WTC11 (cell line): ENCODE data around the gene WSB2. TPM values are rescaled to one million over a fixed set of nuclear protein-coding genes. Genes with fewer than 3 reads are reported as not detected.

Source experiments
- ATAC-seq: fragments of 200-7000 bp; cut with Tn5 transposase; 2 replicates; pipeline ENCODE4 v1.10.0; 2021; ENCODE audit warnings: mild to moderate bottlenecking, moderate library complexity
- CTCF ChIA-PET: fragments of 300-600 bp; sonication (Branson Sonifier 250); formaldehyde crosslinking; loops from one replicate; lab custom pipeline; 2021; ENCODE audit warnings: antibody characterized with exemption; lab: Charles Lee
- POLR2A ChIA-PET: fragments of 350-600 bp; sonication (Branson Sonifier 250); formaldehyde crosslinking; loops from one replicate; lab custom pipeline; 2021; ENCODE audit warnings: antibody characterized with exemption; lab: Charles Lee
- DNase-seq: peaks from one replicate; pipeline ENCODE4 v3.0.0; 2021; ENCODE audit warnings: low spot score
- H3K27ac Mint-ChIP-seq: 2 replicates; pipeline ENCODE4 v1.8.0; 2021; ENCODE audit warnings: mixed read lengths
- H3K27me3 Mint-ChIP-seq: 2 replicates; pipeline ENCODE4 v1.8.0; 2021; ENCODE audit warnings: low read depth, mild to moderate bottlenecking, moderate library complexity, mixed read lengths
- H3K36me3 Mint-ChIP-seq: 2 replicates; pipeline ENCODE4 v1.8.0; 2021; ENCODE audit warnings: mixed read lengths
- H3K4me1 Mint-ChIP-seq: 2 replicates; pipeline ENCODE4 v1.8.0; 2022; ENCODE audit warnings: mixed read lengths
- H3K4me3 Mint-ChIP-seq: 2 replicates; pipeline ENCODE4 v1.8.0; 2021; ENCODE audit warnings: mild to moderate bottlenecking, moderate library complexity, mixed read lengths
- H3K9me3 Mint-ChIP-seq: 2 replicates; pipeline ENCODE4 v1.8.0; 2021; ENCODE audit warnings: mixed read lengths
- EMX1 ChIP-seq: fragments of 250-450 bp; sonication (Bioruptor Pico); IDR thresholded peaks from 2 replicates; pipeline ENCODE4 v1.8.0; 2021; ENCODE audit warnings: mild to moderate bottlenecking
- FOXK1 ChIP-seq: sonication (generic); formaldehyde crosslinking; IDR thresholded peaks from 2 replicates; pipeline ENCODE4 v1.8.0; 2022; ENCODE audit warnings: mild to moderate bottlenecking, moderate library complexity, missing genetic modification reagents
- GABPB1 ChIP-seq: sonication (generic); formaldehyde crosslinking; IDR thresholded peaks from 2 replicates; pipeline ENCODE4 v1.8.1; 2023; ENCODE audit warnings: mild to moderate bottlenecking, missing genetic modification reagents
- GTF2I ChIP-seq: fragments of 250-450 bp; sonication (Bioruptor Pico); conservative IDR thresholded peaks from 2 replicates; pipeline ENCODE4 v1.4.0; 2021; ENCODE audit warnings: mild to moderate bottlenecking
- HMGA2 ChIP-seq: fragments of 250-450 bp; sonication (Bioruptor Pico); IDR thresholded peaks from 2 replicates; pipeline ENCODE4 v1.4.0; 2021; ENCODE audit warnings: mild to moderate bottlenecking, moderate library complexity
- NR1H2 ChIP-seq: sonication (generic); formaldehyde crosslinking; IDR thresholded peaks from 2 replicates; pipeline ENCODE4 v1.9.0; 2021; ENCODE audit warnings: mild to moderate bottlenecking, moderate library complexity, missing genetic modification reagents
- NR2C2 ChIP-seq: sonication (generic); formaldehyde crosslinking; IDR thresholded peaks from 2 replicates; pipeline ENCODE4 v1.8.0; 2022; ENCODE audit warnings: mild to moderate bottlenecking, missing genetic modification reagents
- NR3C1 ChIP-seq: sonication (generic); formaldehyde crosslinking; conservative IDR thresholded peaks from 2 replicates; pipeline ENCODE4 v1.8.1; 2023; ENCODE audit warnings: low read depth, mild to moderate bottlenecking, missing genetic modification reagents
- SP1 ChIP-seq: sonication (generic); formaldehyde crosslinking; conservative IDR thresholded peaks from 2 replicates; pipeline ENCODE4 v1.8.1; 2022; ENCODE audit warnings: missing genetic modification reagents
- TCF7 ChIP-seq: sonication (generic); formaldehyde crosslinking; IDR thresholded peaks from 2 replicates; pipeline ENCODE4 v1.8.0; 2022; ENCODE audit warnings: mild to moderate bottlenecking, low read depth, missing genetic modification reagents, moderate library complexity
- TEAD4 ChIP-seq: sonication (generic); formaldehyde crosslinking; IDR thresholded peaks from 2 replicates; pipeline ENCODE4 v1.8.0; 2022; ENCODE audit warnings: mild to moderate bottlenecking, missing genetic modification reagents
- ZBTB21 ChIP-seq: sonication (generic); formaldehyde crosslinking; IDR thresholded peaks from 2 replicates; pipeline ENCODE4 v1.8.1; 2023; ENCODE audit warnings: mild to moderate bottlenecking, missing genetic modification reagents, borderline replicate concordance
- ZNF121 ChIP-seq: sonication (generic); formaldehyde crosslinking; IDR thresholded peaks from 2 replicates; pipeline ENCODE4 v1.8.0; 2023; ENCODE audit warnings: missing genetic modification reagents
- ZNF138 ChIP-seq: sonication (generic); formaldehyde crosslinking; conservative IDR thresholded peaks from 2 replicates; pipeline ENCODE4 v1.8.1; 2022; ENCODE audit warnings: mild to moderate bottlenecking, moderate library complexity, missing genetic modification reagents
- ZNF219 ChIP-seq: sonication (generic); formaldehyde crosslinking; IDR thresholded peaks from 2 replicates; pipeline ENCODE4 v1.8.0; 2023; ENCODE audit warnings: missing genetic modification reagents, mild to moderate bottlenecking, borderline replicate concordance
- ZNF317 ChIP-seq: sonication (generic); formaldehyde crosslinking; IDR thresholded peaks from 2 replicates; pipeline ENCODE4 v1.8.1; 2023; ENCODE audit warnings: low read depth, mild to moderate bottlenecking, moderate library complexity, missing genetic modification reagents, borderline replicate concordance
- ZNF396 ChIP-seq: fragments of 250-450 bp; sonication (Bioruptor Pico); IDR thresholded peaks from 2 replicates; pipeline ENCODE4 v1.8.0; 2021; ENCODE audit warnings: mild to moderate bottlenecking, moderate library complexity, borderline replicate concordance
- ZNF671 ChIP-seq: fragments of 250-450 bp; sonication (Bioruptor Pico); IDR thresholded peaks from 2 replicates; pipeline ENCODE4 v1.8.0; 2021; ENCODE audit warnings: mild to moderate bottlenecking
- total RNA-seq: library from RNA; stranded (reverse); gene quantifications from 3 replicates; pipeline ENCODE4 v1.2.3, GENCODE V29; 2021
- TF ChIP-seq, protein P1 (sequence below): sonication (generic); formaldehyde crosslinking; IDR thresholded peaks from 2 replicates; pipeline ENCODE4 v1.8.1; 2023; ENCODE audit warnings: mild to moderate bottlenecking, missing genetic modification reagents, moderate library complexity
- TF ChIP-seq, protein P2 (sequence below): sonication (generic); formaldehyde crosslinking; IDR thresholded peaks from 2 replicates; pipeline ENCODE4 v1.8.1; 2023; ENCODE audit warnings: mild to moderate bottlenecking, moderate library complexity, missing genetic modification reagents
- TF ChIP-seq, protein P3 (sequence below): sonication (generic); formaldehyde crosslinking; IDR thresholded peaks from 2 replicates; pipeline ENCODE4 v1.8.1; 2023; ENCODE audit warnings: mild to moderate bottlenecking, missing genetic modification reagents
- TF ChIP-seq, protein P4 (sequence below): sonication (generic); formaldehyde crosslinking; IDR thresholded peaks from 2 replicates; pipeline ENCODE4 v1.8.1; 2023; ENCODE audit warnings: mild to moderate bottlenecking, missing genetic modification reagents
- TF ChIP-seq, protein P5 (sequence below): sonication (generic); formaldehyde crosslinking; IDR thresholded peaks from 2 replicates; pipeline ENCODE4 v1.8.0; 2022; ENCODE audit warnings: mild to moderate bottlenecking, missing genetic modification reagents

WSB2 gene
- total RNA-seq, 1 experiment from 2014 or later: 74.2 TPM

DNA sequence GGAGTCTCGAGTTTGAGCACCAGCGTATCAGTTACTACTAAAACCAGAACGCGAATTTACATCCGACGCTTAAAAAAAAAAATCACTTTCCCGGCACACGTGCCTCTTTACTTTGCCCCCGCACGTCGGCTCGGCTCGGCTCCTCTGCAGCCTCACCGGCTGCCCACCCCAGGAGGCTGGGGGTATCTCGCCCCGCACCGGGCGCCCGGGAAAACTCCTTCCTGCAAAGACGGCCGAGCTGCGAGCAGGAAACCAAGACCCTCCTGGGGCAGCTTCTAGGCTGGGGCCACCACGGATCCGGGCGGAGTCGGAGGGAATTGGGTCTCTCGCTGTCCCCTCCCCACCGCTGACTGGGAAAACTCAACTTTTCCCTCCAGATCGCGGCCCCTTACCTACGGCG lies 42.2 kb upstream of the WSB2 start:
- H3K27me3 Mint-ChIP-seq: no peaks in the 10 kb centered on the region
- peak overlapping the region; percentile 95 for H3K4me3 Mint-ChIP-seq
- CTCF ChIA-PET: interaction anchor here (1.8 to 3.8 kb wide), 3 partner anchors 17 to 273 kb away, joined by 7 to 16 read pairs (median 11); partner anchors contain the start of gene SUDS3
- TF ChIP-seq, protein P1, sequence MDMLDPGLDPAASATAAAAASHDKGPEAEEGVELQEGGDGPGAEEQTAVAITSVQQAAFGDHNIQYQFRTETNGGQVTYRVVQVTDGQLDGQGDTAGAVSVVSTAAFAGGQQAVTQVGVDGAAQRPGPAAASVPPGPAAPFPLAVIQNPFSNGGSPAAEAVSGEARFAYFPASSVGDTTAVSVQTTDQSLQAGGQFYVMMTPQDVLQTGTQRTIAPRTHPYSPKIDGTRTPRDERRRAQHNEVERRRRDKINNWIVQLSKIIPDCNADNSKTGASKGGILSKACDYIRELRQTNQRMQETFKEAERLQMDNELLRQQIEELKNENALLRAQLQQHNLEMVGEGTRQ (CRISPR knock-in tag): 0 out of 2 replicates have a peak, but pooled peaks have one; percentile 9
- no peak for TF ChIP-seq ZNF219 (CRISPR knock-in tag)
- H3K9me3 Mint-ChIP-seq: no peaks in the 10 kb centered on the region
- H3K27ac Mint-ChIP-seq: peak overlapping the region; percentile 94
- peaks cover 43% of the 10 kb centered on the region for H3K4me1 Mint-ChIP-seq
- POLR2A ChIA-PET: interaction anchor here (1.2 to 2.2 kb wide), 5 partner anchors 13 to 41 kb away, joined by 5 to 12 read pairs (median 7); partner anchors contain the start of genes PEBP1 and WSB2
- peaks cover 12% of the 10 kb centered on the region for H3K36me3 Mint-ChIP-seq
- ATAC-seq (no peak; the same call in 1 of the 2 replicates), DNase-seq (no peak)

DNA sequence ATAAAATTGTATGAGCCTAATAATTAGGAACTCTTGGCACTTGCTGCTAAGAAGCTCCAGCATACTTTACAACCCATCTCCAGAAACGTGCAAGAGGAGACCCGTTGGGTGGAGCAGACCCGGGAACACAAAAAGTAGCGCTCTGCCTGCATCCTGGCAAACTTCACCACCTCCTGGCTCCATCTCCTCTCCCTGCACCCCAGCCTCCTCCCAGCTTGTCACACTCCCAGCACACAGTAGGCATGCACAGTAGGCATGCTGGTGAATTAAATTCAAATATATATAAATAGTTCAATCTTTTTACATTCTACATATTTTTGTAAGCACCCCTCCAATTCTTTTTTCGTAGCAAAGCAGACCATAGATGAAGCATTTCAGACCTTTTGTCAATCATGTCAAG lies 41.6 kb upstream of the WSB2 start:
- Mint-ChIP-seq H3K27ac (peak overlapping the region; percentile 94), H3K27me3 (no peaks in the 10 kb centered on the region), H3K9me3 (no peaks in the 10 kb centered on the region), H3K36me3 (peaks cover 12% of the 10 kb centered on the region), H3K4me3 (peak overlapping the region; percentile 95), H3K4me1 (peaks cover 44% of the 10 kb centered on the region)
- ATAC-seq (no peak), DNase-seq (no peak)
- no peak for TF ChIP-seq GTF2I
- TF ChIP-seq ZNF671: no peak
- TF ChIP-seq TEAD4 (CRISPR knock-in tag): no peak
- no peak for TF ChIP-seq HMGA2 (CRISPR knock-in tag)
- TF ChIP-seq TCF7 (CRISPR knock-in tag): no peak
- no peak for TF ChIP-seq ZBTB21 (CRISPR knock-in tag)
- TF ChIP-seq NR3C1 (CRISPR knock-in tag): no peak
- CTCF ChIA-PET: interaction anchor here (1.0 to 3.8 kb wide), 4 partner anchors 18 to 274 kb away, joined by 3 to 16 read pairs (median 9); partner anchors contain the start of gene SUDS3
- POLR2A ChIA-PET: interaction anchor here (1.4 to 2.2 kb wide), 4 partner anchors 13 to 41 kb away, joined by 5 to 12 read pairs (median 6); partner anchors contain the start of genes PEBP1 and WSB2

DNA sequence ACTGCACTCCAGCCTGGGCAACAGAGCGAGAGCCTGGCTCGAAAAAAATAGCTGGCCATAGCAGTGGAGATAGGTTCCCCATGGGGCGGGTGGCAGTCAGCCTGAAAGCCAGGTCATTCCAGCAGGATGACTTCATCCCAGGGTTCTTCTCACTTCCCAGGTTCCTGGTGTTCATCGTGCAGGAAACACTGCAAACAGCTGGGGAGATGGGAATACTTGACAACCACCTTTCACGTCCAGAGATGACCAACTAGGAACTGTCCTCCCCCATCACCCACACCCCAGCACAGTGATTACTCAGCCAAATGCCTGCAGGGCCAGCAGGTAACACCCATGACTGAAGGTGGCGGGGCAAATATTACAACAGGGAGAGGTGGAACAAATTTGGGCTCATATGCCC lies 41.1 kb upstream of the WSB2 start:
- Mint-ChIP-seq H3K36me3 (peaks cover 14% of the 10 kb centered on the region), H3K9me3 (no peaks in the 10 kb centered on the region), H3K4me3 (peak overlapping the region; percentile 95), H3K27ac (peak overlapping the region; percentile 73), H3K4me1 (peaks cover 42% of the 10 kb centered on the region), H3K27me3 (no peaks in the 10 kb centered on the region)
- ATAC-seq (no peak), DNase-seq (no peak)
- peak; percentile 78; the same call in 1 of the 2 replicates for TF ChIP-seq ZNF121
- no peak for TF ChIP-seq ZNF396 (CRISPR knock-in tag)
- TF ChIP-seq ZNF317 (CRISPR knock-in tag): no peak
- TF ChIP-seq, protein P2, sequence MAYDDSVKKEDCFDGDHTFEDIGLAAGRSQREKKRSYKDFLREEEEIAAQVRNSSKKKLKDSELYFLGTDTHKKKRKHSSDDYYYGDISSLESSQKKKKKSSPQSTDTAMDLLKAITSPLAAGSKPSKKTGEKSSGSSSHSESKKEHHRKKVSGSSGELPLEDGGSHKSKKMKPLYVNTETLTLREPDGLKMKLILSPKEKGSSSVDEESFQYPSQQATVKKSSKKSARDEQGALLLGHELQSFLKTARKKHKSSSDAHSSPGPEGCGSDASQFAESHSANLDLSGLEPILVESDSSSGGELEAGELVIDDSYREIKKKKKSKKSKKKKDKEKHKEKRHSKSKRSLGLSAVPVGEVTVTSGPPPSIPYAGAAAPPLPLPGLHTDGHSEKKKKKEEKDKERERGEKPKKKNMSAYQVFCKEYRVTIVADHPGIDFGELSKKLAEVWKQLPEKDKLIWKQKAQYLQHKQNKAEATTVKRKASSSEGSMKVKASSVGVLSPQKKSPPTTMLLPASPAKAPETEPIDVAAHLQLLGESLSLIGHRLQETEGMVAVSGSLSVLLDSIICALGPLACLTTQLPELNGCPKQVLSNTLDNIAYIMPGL (CRISPR knock-in tag): no peak
- POLR2A ChIA-PET: interaction anchor here (1.9 kb wide), 1 partner anchor 37 kb away, joined by 7 read pairs; no protein-coding TSS in a partner anchor
- CTCF ChIA-PET: interaction anchor here (1.0 to 3.8 kb wide), 4 partner anchors 18 to 274 kb away, joined by 3 to 16 read pairs (median 9); partner anchors contain the start of gene SUDS3

DNA sequence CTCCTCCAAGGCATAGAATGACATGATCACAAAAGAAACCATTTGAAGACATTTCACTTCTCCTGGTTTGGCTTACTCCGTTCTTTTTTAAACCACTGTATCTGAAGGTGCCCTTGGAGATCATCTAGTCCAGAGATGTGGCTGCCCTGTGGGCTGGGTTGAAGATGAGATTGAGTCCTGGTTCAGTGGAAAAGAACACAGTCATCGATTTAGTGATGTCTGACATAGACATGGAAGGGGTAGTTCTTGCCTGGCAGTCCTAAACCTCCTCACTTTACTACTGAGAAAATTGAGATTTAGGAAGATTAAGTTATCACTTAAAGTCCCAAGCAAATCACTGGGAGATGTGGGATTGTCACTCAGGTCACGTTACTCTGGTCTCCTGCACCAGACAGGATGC lies 40.1 kb upstream of the WSB2 start:
- ChIA-PET CTCF (no interaction called here), POLR2A (interaction anchor here (1.9 kb wide), 1 partner anchor 36 kb away, joined by 7 read pairs; no protein-coding TSS in a partner anchor)
- peaks cover 35% of the 10 kb centered on the region for H3K4me1 Mint-ChIP-seq
- H3K9me3 Mint-ChIP-seq: no peaks in the 10 kb centered on the region
- peak overlapping the region; percentile 64 for H3K27ac Mint-ChIP-seq
- peak overlapping the region; percentile 20; the same call in 1 of the 2 replicates for H3K4me3 Mint-ChIP-seq
- DNase-seq (no peak), ATAC-seq (no peak)
- no peaks in the 10 kb centered on the region for H3K27me3 Mint-ChIP-seq
- peaks cover 16% of the 10 kb centered on the region for H3K36me3 Mint-ChIP-seq
- TF ChIP-seq ZNF317 (CRISPR knock-in tag) (no peak), FOXK1 (CRISPR knock-in tag) (no peak), NR1H2 (CRISPR knock-in tag) (no peak), SP1 (CRISPR knock-in tag) (no peak), ZNF138 (CRISPR knock-in tag) (no peak), GABPB1 (CRISPR knock-in tag) (no peak), EMX1 (CRISPR knock-in tag) (no peak), ZBTB21 (CRISPR knock-in tag) (no peak), NR2C2 (no peak)
- TF ChIP-seq, protein P3, sequence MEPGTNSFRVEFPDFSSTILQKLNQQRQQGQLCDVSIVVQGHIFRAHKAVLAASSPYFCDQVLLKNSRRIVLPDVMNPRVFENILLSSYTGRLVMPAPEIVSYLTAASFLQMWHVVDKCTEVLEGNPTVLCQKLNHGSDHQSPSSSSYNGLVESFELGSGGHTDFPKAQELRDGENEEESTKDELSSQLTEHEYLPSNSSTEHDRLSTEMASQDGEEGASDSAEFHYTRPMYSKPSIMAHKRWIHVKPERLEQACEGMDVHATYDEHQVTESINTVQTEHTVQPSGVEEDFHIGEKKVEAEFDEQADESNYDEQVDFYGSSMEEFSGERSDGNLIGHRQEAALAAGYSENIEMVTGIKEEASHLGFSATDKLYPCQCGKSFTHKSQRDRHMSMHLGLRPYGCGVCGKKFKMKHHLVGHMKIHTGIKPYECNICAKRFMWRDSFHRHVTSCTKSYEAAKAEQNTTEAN (CRISPR knock-in tag): no peak
- TF ChIP-seq, protein P4, sequence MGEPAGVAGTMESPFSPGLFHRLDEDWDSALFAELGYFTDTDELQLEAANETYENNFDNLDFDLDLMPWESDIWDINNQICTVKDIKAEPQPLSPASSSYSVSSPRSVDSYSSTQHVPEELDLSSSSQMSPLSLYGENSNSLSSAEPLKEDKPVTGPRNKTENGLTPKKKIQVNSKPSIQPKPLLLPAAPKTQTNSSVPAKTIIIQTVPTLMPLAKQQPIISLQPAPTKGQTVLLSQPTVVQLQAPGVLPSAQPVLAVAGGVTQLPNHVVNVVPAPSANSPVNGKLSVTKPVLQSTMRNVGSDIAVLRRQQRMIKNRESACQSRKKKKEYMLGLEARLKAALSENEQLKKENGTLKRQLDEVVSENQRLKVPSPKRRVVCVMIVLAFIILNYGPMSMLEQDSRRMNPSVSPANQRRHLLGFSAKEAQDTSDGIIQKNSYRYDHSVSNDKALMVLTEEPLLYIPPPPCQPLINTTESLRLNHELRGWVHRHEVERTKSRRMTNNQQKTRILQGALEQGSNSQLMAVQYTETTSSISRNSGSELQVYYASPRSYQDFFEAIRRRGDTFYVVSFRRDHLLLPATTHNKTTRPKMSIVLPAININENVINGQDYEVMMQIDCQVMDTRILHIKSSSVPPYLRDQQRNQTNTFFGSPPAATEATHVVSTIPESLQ (CRISPR knock-in tag): no peak
- TF ChIP-seq, protein P5, sequence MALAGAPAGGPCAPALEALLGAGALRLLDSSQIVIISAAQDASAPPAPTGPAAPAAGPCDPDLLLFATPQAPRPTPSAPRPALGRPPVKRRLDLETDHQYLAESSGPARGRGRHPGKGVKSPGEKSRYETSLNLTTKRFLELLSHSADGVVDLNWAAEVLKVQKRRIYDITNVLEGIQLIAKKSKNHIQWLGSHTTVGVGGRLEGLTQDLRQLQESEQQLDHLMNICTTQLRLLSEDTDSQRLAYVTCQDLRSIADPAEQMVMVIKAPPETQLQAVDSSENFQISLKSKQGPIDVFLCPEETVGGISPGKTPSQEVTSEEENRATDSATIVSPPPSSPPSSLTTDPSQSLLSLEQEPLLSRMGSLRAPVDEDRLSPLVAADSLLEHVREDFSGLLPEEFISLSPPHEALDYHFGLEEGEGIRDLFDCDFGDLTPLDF (CRISPR knock-in tag): no peak
